ENCODE measurements around the gene MARVELD1.

DNA sequence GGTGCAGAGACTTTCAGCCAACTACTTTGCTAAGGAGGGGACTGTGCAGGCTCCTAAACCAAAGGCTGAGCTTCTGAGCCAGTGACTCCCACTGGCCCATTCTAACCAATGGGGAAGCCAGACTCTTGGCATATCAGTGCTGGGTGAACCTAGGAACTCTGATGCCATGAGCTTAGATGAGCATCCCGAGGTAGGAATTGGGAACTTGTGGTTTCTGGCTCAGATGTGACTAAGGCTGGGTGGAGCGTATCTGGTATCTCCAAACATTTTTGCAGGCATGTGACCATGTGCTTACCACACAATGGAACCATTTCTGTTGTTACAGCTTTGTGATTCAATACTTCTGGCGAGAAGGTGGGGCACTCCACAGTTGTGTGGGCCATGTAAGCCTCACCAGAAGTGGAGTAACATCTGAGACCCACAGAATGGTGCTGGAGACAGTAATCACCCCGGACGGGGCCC lies 23.9 kb upstream of the MARVELD1 start:
- TF ChIP-seq, protein P1, sequence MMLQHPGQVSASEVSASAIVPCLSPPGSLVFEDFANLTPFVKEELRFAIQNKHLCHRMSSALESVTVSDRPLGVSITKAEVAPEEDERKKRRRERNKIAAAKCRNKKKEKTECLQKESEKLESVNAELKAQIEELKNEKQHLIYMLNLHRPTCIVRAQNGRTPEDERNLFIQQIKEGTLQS (CRISPR knock-in tag; IDR thresholded peaks at IDR 0.05): no peak
- TF ChIP-seq PHB2 (IDR thresholded peaks at IDR 0.05; ENCODE audit: partially characterized antibody) (no peak), MAZ (IDR thresholded peaks at IDR 0.05; ENCODE audit: borderline replicate concordance, low read depth, low read length) (no peak), MAZ (CRISPR knock-in tag; IDR thresholded peaks at IDR 0.05; ENCODE audit: low read depth) (no peak), RARA (CRISPR knock-in tag; IDR thresholded peaks at IDR 0.05) (no peak), PAX8 (CRISPR knock-in tag; IDR thresholded peaks at IDR 0.05; ENCODE audit: borderline replicate concordance) (no peak), FOXJ3 (CRISPR knock-in tag; IDR thresholded peaks at IDR 0.05; ENCODE audit: borderline replicate concordance) (no peak)

Data from HepG2 (cell line).